ENCODE measurements around the gene ACSL3.

DNA sequence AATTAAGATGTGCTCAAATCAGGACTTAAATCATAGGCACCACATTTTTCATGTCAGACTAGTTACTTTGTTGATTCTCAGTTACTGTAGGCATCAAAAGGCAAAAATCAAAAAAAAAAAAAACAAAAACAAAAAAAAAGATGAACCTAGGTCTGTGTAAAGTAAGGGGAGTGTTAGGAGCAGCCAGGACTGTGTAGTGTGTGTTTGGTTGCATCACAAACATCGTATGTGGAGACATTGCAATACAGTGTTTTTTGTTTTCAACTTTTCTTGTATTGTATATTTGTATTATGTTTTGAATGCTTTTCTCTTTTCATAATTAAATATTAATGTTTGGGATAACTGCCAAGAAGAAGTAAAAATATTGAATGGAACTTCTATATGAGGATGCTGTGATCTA, 82.1 kb downstream of the ACSL3 start:
- TF ChIP-seq, protein P1, sequence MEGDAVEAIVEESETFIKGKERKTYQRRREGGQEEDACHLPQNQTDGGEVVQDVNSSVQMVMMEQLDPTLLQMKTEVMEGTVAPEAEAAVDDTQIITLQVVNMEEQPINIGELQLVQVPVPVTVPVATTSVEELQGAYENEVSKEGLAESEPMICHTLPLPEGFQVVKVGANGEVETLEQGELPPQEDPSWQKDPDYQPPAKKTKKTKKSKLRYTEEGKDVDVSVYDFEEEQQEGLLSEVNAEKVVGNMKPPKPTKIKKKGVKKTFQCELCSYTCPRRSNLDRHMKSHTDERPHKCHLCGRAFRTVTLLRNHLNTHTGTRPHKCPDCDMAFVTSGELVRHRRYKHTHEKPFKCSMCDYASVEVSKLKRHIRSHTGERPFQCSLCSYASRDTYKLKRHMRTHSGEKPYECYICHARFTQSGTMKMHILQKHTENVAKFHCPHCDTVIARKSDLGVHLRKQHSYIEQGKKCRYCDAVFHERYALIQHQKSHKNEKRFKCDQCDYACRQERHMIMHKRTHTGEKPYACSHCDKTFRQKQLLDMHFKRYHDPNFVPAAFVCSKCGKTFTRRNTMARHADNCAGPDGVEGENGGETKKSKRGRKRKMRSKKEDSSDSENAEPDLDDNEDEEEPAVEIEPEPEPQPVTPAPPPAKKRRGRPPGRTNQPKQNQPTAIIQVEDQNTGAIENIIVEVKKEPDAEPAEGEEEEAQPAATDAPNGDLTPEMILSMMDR (IDR thresholded peaks at IDR 0.05) = no peak
- TF ChIP-seq ZFX (IDR thresholded peaks at IDR 0.05; ENCODE audit: borderline replicate concordance) = no peak
